ENCODE results near the gene STPG1. TPM values are rescaled to one million over a fixed set of nuclear protein-coding genes. Genes with fewer than 3 reads are reported as not detected.

Gene STPG1
- total RNA-seq, 4 donors from 2014 or later = 2.2 to 5.6 (median 4.1) TPM

DNA sequence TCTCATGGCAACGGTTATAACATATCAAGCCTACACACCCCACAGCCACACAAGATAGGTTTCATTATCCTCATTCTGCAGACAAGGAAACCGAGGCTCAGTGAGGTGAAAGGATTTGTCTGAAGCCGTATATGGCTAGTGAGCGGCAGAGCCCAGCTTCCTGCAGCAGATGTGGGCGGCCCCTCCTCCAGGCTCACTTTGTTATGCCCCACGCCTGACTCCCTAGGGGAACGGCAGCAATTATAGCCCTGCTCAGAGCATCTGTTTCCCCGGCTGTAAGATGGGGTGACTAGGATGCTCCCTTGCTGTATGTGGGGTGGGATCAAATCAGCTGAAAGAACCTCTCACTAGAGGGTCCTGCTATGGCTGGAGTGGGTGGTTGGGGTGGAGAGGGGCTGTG, 72.3 kb downstream of the STPG1 start:
- H3K9me3 ChIP-seq = no peaks in the 10 kb centered on the region
- TF ChIP-seq POLR2A (IDR thresholded peaks at IDR 0.05; ENCODE audit: low read depth) (no peak), EP300 (IDR thresholded peaks at IDR 0.05) (no peak), POLR2AphosphoS5 (IDR thresholded peaks at IDR 0.05) (no peak)
- TF ChIP-seq, protein P1, sequence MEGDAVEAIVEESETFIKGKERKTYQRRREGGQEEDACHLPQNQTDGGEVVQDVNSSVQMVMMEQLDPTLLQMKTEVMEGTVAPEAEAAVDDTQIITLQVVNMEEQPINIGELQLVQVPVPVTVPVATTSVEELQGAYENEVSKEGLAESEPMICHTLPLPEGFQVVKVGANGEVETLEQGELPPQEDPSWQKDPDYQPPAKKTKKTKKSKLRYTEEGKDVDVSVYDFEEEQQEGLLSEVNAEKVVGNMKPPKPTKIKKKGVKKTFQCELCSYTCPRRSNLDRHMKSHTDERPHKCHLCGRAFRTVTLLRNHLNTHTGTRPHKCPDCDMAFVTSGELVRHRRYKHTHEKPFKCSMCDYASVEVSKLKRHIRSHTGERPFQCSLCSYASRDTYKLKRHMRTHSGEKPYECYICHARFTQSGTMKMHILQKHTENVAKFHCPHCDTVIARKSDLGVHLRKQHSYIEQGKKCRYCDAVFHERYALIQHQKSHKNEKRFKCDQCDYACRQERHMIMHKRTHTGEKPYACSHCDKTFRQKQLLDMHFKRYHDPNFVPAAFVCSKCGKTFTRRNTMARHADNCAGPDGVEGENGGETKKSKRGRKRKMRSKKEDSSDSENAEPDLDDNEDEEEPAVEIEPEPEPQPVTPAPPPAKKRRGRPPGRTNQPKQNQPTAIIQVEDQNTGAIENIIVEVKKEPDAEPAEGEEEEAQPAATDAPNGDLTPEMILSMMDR (IDR thresholded peaks at IDR 0.05) = no peak
- H3K4me3 ChIP-seq = no peak overlapping the region
- intact Hi-C loops (cut with DNase I) = no loop called here
- DNase-seq (ENCODE audit: extremely low spot score) = no peak
- no peaks in the 10 kb centered on the region for H3K4me1 ChIP-seq
- no peaks in the 10 kb centered on the region for H3K36me3 ChIP-seq
- H3K27ac ChIP-seq (replicated peaks in 1 of 4) = no peak overlapping the region
- H3K27me3 ChIP-seq = no peaks in the 10 kb centered on the region
- 85% methylated on average over 5 of the region's 8 CpGs for WGBS

DNA sequence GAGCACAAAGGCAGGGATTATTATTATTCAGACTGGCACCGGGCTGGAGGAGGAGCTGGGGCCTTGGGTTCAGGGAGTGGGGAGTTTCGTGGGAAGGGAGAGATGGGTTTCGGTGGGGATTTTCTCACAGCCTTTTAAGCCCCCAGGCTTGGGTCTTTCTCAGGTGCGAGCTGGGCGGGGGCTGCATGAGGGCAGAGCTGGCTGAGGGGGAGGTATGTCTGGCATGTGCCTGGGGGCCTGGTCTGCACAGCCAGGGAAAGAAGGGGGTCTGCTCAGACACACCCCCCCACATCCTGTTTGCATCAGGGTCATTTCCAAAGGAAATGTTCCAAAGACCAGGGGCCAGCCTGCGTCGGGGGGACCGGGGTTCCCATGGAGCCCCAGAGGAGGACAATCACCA, 72.8 kb downstream of the STPG1 start:
- no peak for DNase-seq (ENCODE audit: extremely low spot score)
- Histone ChIP-seq H3K4me1 (no peaks in the 10 kb centered on the region), H3K27me3 (no peaks in the 10 kb centered on the region), H3K36me3 (no peaks in the 10 kb centered on the region), H3K4me3 (no peak overlapping the region), H3K9me3 (no peaks in the 10 kb centered on the region), H3K27ac (replicated peaks in 1 of 4) (no peak overlapping the region)
- WGBS = 82% methylated on average over 4 of the region's 8 CpGs
- TF ChIP-seq POLR2A (IDR thresholded peaks at IDR 0.05; ENCODE audit: low read depth) (no peak), POLR2AphosphoS5 (IDR thresholded peaks at IDR 0.05) (no peak), EP300 (IDR thresholded peaks at IDR 0.05) (no peak)
- TF ChIP-seq, protein P1 (IDR thresholded peaks at IDR 0.05) = no peak
- intact Hi-C loops (cut with DNase I) = no loop called here

DNA sequence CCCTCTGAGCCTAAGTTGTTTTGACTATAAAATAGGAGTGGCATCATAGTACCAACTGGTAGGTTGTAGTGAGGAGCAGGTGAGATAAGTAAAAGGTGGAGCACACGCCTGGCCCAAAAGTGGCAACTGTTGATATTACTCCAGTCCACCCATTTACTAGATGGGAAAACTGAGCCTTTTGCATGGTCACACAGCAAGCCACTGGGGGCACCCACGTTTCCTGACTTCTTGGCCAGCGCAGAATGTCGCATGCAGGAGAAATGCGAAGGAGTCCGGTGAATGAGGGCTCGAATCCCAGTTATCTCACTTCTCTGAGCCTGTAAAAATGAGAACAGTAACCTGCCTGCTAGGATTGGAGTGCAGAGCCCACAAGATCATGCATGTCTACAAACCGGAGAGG, 73.6 kb downstream of the STPG1 start:
- Histone ChIP-seq H3K36me3 (no peaks in the 10 kb centered on the region), H3K27me3 (no peaks in the 10 kb centered on the region), H3K4me3 (no peak overlapping the region), H3K4me1 (no peaks in the 10 kb centered on the region), H3K9me3 (no peaks in the 10 kb centered on the region), H3K27ac (replicated peaks in 1 of 4) (no peak overlapping the region)
- DNase-seq (ENCODE audit: extremely low spot score) = no peak
- intact Hi-C loops (cut with DNase I) = no loop called here
- TF ChIP-seq, protein P1 (IDR thresholded peaks at IDR 0.05) = no peak
- no peak for TF ChIP-seq POLR2AphosphoS5 (IDR thresholded peaks at IDR 0.05)
- no peak for TF ChIP-seq POLR2A (IDR thresholded peaks at IDR 0.05; ENCODE audit: low read depth)
- 98% methylated on average over 8 of the region's 8 CpGs for WGBS

DNA sequence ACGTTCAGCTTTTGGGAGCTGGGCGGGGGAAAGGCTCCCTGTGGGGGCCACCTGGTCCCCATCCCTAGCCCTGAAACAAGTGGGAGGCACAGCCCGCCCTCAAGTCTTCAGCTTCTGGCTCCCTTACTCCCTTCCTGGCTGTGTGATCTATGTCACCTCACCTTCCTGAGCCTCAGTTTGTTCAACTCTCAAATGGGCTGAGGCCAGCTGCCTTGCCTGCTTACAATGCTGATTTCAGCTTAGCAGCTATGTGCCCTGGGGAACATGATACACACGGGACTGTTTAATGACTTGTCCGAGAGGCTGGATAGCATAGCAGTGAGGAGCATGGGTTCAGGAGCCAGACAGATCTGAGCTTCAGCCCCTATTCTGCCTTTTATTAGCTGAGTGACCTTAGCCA, 75.1 kb downstream of the STPG1 start:
- Histone ChIP-seq H3K4me1 (no peaks in the 10 kb centered on the region), H3K27ac (replicated peaks in 1 of 4) (no peak overlapping the region), H3K9me3 (no peaks in the 10 kb centered on the region), H3K36me3 (no peaks in the 10 kb centered on the region), H3K27me3 (no peaks in the 10 kb centered on the region), H3K4me3 (no peak overlapping the region)
- no peak for DNase-seq (ENCODE audit: extremely low spot score)
- WGBS = 59% methylated on average over 2 of the region's 5 CpGs
- intact Hi-C loops (cut with DNase I) = no loop called here
- TF ChIP-seq EP300 (IDR thresholded peaks at IDR 0.05) (no peak), POLR2A (IDR thresholded peaks at IDR 0.05; ENCODE audit: low read depth) (no peak), POLR2AphosphoS5 (IDR thresholded peaks at IDR 0.05) (no peak)
- TF ChIP-seq, protein P1 (IDR thresholded peaks at IDR 0.05) = no peak

DNA sequence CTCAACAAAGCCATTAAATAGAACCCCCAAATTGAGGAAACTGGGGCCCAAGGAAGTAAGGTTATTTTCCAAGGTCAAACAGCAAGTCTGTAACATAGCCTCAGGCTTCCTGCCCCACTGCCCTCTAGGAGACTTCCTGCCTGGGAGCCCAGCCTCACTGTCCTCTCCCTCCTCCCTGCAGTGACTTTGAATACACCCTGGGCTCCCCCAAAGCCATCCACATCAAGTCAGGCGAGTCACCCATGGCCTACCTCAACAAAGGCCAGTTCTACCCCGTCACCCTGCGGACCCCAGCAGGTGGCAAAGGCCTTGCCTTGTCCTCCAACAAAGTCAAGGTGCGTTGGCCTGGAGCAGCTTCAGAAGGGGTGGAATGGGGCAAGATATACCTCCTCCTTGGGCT, 76.1 kb downstream of the STPG1 start:
- no peaks in the 10 kb centered on the region for H3K9me3 ChIP-seq
- no peaks in the 10 kb centered on the region for H3K36me3 ChIP-seq
- no peak for TF ChIP-seq POLR2A (IDR thresholded peaks at IDR 0.05; ENCODE audit: low read depth)
- no peak for TF ChIP-seq POLR2AphosphoS5 (IDR thresholded peaks at IDR 0.05)
- TF ChIP-seq, protein P1 (IDR thresholded peaks at IDR 0.05) = no peak
- TF ChIP-seq EP300 (IDR thresholded peaks at IDR 0.05) = no peak
- intact Hi-C loops (cut with DNase I) = no loop called here
- 93% methylated on average over 4 of the region's 4 CpGs for WGBS
- no peak for DNase-seq (ENCODE audit: extremely low spot score)
- no peaks in the 10 kb centered on the region for H3K4me1 ChIP-seq
- H3K27me3 ChIP-seq = no peaks in the 10 kb centered on the region
- H3K27ac ChIP-seq (replicated peaks in 1 of 4) = no peak overlapping the region
- H3K4me3 ChIP-seq = no peak overlapping the region
